ENCODE results near the gene RAB37.

DNA sequence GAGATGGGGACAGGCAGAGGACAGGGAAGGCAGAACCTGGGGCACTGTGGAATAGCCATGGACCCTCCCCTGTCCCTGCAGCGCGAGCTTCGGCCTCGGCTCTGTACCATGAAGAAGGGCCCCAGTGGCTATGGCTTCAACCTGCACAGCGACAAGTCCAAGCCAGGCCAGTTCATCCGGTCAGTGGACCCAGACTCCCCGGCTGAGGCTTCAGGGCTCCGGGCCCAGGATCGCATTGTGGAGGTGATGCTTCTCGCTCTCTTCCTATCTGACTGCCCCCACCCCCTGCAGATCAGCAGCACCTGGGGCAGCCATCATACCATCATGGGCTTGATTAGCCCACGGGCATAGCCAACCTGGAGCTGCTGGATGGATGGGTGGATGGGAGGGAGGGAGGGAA lies 24.9 kb downstream of the RAB37 start:
- TF ChIP-seq, protein P1, sequence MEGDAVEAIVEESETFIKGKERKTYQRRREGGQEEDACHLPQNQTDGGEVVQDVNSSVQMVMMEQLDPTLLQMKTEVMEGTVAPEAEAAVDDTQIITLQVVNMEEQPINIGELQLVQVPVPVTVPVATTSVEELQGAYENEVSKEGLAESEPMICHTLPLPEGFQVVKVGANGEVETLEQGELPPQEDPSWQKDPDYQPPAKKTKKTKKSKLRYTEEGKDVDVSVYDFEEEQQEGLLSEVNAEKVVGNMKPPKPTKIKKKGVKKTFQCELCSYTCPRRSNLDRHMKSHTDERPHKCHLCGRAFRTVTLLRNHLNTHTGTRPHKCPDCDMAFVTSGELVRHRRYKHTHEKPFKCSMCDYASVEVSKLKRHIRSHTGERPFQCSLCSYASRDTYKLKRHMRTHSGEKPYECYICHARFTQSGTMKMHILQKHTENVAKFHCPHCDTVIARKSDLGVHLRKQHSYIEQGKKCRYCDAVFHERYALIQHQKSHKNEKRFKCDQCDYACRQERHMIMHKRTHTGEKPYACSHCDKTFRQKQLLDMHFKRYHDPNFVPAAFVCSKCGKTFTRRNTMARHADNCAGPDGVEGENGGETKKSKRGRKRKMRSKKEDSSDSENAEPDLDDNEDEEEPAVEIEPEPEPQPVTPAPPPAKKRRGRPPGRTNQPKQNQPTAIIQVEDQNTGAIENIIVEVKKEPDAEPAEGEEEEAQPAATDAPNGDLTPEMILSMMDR (IDR thresholded peaks at IDR 0.05 in 4 of 5, conservative IDR thresholded peaks at IDR 0.05 in 1 of 5): no peak
- no peak for TF ChIP-seq POLR2A (IDR thresholded peaks at IDR 0.05)

Data from gastrocnemius medialis (tissue), 4 donors.